DMS53 treated with DMSO at 0.1 percent for 48 hours (cell line): Measurements from ENCODE around the gene TES.

Experiments
- DNase-seq: peaks from one replicate; lab custom pipeline; 2025; ENCODE audit not compliant: unreplicated experiment; lab: John Stamatoyannopoulos, UW

The TES gene

GRCh38 chr7:116193329-116194087, 16.8 kb upstream of the TES start:
- DNase-seq = no peak

- DNase-seq = no peak
These were observed 16.2 kb upstream of the TES start for GRCh38 chr7:116194115-116194514.

GRCh38 chr7:116195451-116195850, 14.9 kb upstream of the TES start:
- DNase-seq = no peak

GRCh38 chr7:116196947-116197346, 13.4 kb upstream of the TES start:
- DNase-seq = no peak

GRCh38 chr7:116197360-116197759, 13.0 kb upstream of the TES start:
- DNase-seq = no peak

- no peak for DNase-seq
These were observed 11.5 kb upstream of the TES start for GRCh38 chr7:116198748-116199410.

- DNase-seq = peak; percentile 11
These were observed 9.4 kb upstream of the TES start for GRCh38 chr7:116200963-116201362.

GRCh38 chr7:116206141-116206540, 4.2 kb upstream of the TES start:
- DNase-seq = peak; percentile 8

GRCh38 chr7:116208919-116209318, 1.4 kb upstream of the TES start:
- no peak for DNase-seq

GRCh38 chr7:116209561-116210070, 723 bp upstream of the TES start:
- DNase-seq = no peak

GRCh38 chr7:116211006-116211912, 920 bp downstream of the TES start:
- DNase-seq = peak; percentile 87

- DNase-seq = no peak
These were observed 1.7 kb downstream of the TES start for GRCh38 chr7:116211913-116212596.

GRCh38 chr7:116212869-116213268, 2.5 kb downstream of the TES start:
- DNase-seq = no peak

GRCh38 chr7:116213361-116214130, 3.2 kb downstream of the TES start:
- no peak for DNase-seq

- DNase-seq = no peak
These were observed 4.6 kb downstream of the TES start for GRCh38 chr7:116214921-116215320.

GRCh38 chr7:116215551-116215950, 5.2 kb downstream of the TES start:
- no peak for DNase-seq

- peak; percentile 36 for DNase-seq
These were observed 6.7 kb downstream of the TES start for GRCh38 chr7:116216956-116217571.

GRCh38 chr7:116218051-116218645, 7.8 kb downstream of the TES start:
- no peak for DNase-seq

- DNase-seq = no peak
These were observed 8.4 kb downstream of the TES start for GRCh38 chr7:116218747-116219146.
